ENCODE measurements around the gene CACNG5.

CACNG5 gene

GRCh38 chr17:66860204-66860603 is 25.3 kb downstream of the CACNG5 start:
- Histone ChIP-seq H3K9ac (ENCODE audit: low read length in 5 of 5) (no peak overlapping the region), H3K4me1 (ENCODE audit: control insufficient read depth in 5 of 5, insufficient read depth in 5 of 5, low read length in 5 of 5) (no peaks in the 10 kb centered on the region), H3K9me3 (ENCODE audit: control insufficient read depth in 5 of 5, low read length in 5 of 5) (peaks cover 2 to 11% (median 5%) of the 10 kb centered on the region in 5 donors), H3K27ac (ENCODE audit: low read depth, low read length) (no peak overlapping the region), H3K4me3 (ENCODE audit: low read depth in 1 of 5, low read length in 5 of 5) (no peak overlapping the region), H3K36me3 (ENCODE audit: control insufficient read depth in 5 of 5, insufficient read depth in 5 of 5, low read length in 5 of 5) (no peaks in the 10 kb centered on the region), H3K27me3 (ENCODE audit: control insufficient read depth in 5 of 5, insufficient read depth in 4 of 5, low read length in 5 of 5) (no peaks in the 10 kb centered on the region)

GRCh38 chr17:66863820-66864219 is 28.9 kb downstream of the CACNG5 start:
- no peak overlapping the region for H3K4me3 ChIP-seq (ENCODE audit: low read depth in 1 of 5, low read length in 5 of 5)
- no peak overlapping the region for H3K9ac ChIP-seq (ENCODE audit: low read length in 5 of 5)
- H3K4me1 ChIP-seq (ENCODE audit: control insufficient read depth in 5 of 5, insufficient read depth in 5 of 5, low read length in 5 of 5): no peaks in the 10 kb centered on the region
- H3K27ac ChIP-seq (ENCODE audit: low read depth, low read length): no peak overlapping the region
- H3K27me3 ChIP-seq (ENCODE audit: control insufficient read depth in 5 of 5, insufficient read depth in 4 of 5, low read length in 5 of 5): peaks cover 0 to 6% (median 2%) of the 10 kb centered on the region in 5 donors
- peaks cover 4 to 20% (median 8%) of the 10 kb centered on the region in 5 donors for H3K9me3 ChIP-seq (ENCODE audit: control insufficient read depth in 5 of 5, low read length in 5 of 5)
- H3K36me3 ChIP-seq (ENCODE audit: control insufficient read depth in 5 of 5, insufficient read depth in 5 of 5, low read length in 5 of 5): no peaks in the 10 kb centered on the region

- Histone ChIP-seq H3K9me3 (ENCODE audit: control insufficient read depth in 5 of 5, low read length in 5 of 5) (peaks cover 4 to 20% (median 10%) of the 10 kb centered on the region in 5 donors), H3K9ac (ENCODE audit: low read length in 5 of 5) (no peak overlapping the region), H3K4me1 (ENCODE audit: control insufficient read depth in 5 of 5, insufficient read depth in 5 of 5, low read length in 5 of 5) (no peaks in the 10 kb centered on the region), H3K4me3 (ENCODE audit: low read depth in 1 of 5, low read length in 5 of 5) (no peak overlapping the region), H3K36me3 (ENCODE audit: control insufficient read depth in 5 of 5, insufficient read depth in 5 of 5, low read length in 5 of 5) (no peaks in the 10 kb centered on the region), H3K27me3 (ENCODE audit: control insufficient read depth in 5 of 5, insufficient read depth in 4 of 5, low read length in 5 of 5) (peaks cover 0 to 6% (median 2%) of the 10 kb centered on the region in 5 donors), H3K27ac (ENCODE audit: low read depth, low read length) (no peak overlapping the region)
Measured at GRCh38 chr17:66865151-66865550, 30.2 kb downstream of the CACNG5 start.

GRCh38 chr17:66873962-66874361 is 39.0 kb downstream of the CACNG5 start:
- Histone ChIP-seq H3K9ac (ENCODE audit: low read length in 5 of 5) (no peak overlapping the region), H3K36me3 (ENCODE audit: control insufficient read depth in 5 of 5, insufficient read depth in 5 of 5, low read length in 5 of 5) (no peaks in the 10 kb centered on the region), H3K4me1 (ENCODE audit: control insufficient read depth in 5 of 5, insufficient read depth in 5 of 5, low read length in 5 of 5) (no peaks in the 10 kb centered on the region), H3K27ac (ENCODE audit: low read depth, low read length) (no peak overlapping the region), H3K4me3 (ENCODE audit: low read depth in 1 of 5, low read length in 5 of 5) (no peak overlapping the region), H3K9me3 (ENCODE audit: control insufficient read depth in 5 of 5, low read length in 5 of 5) (peaks cover 0 to 7% (median 7%) of the 10 kb centered on the region in 5 donors), H3K27me3 (ENCODE audit: control insufficient read depth in 5 of 5, insufficient read depth in 4 of 5, low read length in 5 of 5) (peaks cover 3 to 6% (median 5%) of the 10 kb centered on the region in 5 donors)

GRCh38 chr17:66884931-66885330 is 50.0 kb downstream of the CACNG5 start:
- Histone ChIP-seq H3K4me3 (ENCODE audit: low read depth in 1 of 5, low read length in 5 of 5) (no peak overlapping the region), H3K4me1 (ENCODE audit: control insufficient read depth in 5 of 5, insufficient read depth in 5 of 5, low read length in 5 of 5) (no peaks in the 10 kb centered on the region), H3K27ac (ENCODE audit: low read depth, low read length) (no peak overlapping the region), H3K36me3 (ENCODE audit: control insufficient read depth in 5 of 5, insufficient read depth in 5 of 5, low read length in 5 of 5) (no peaks in the 10 kb centered on the region), H3K9me3 (ENCODE audit: control insufficient read depth in 5 of 5, low read length in 5 of 5) (peaks cover 1 to 5% (median 4%) of the 10 kb centered on the region in 5 donors), H3K27me3 (ENCODE audit: control insufficient read depth in 5 of 5, insufficient read depth in 4 of 5, low read length in 5 of 5) (peaks cover 0 to under 1% (median 0%) of the 10 kb centered on the region in 5 donors), H3K9ac (ENCODE audit: low read length in 5 of 5) (no peak overlapping the region)

- Histone ChIP-seq H3K27ac (ENCODE audit: low read depth, low read length) (no peak overlapping the region), H3K9me3 (ENCODE audit: control insufficient read depth in 5 of 5, low read length in 5 of 5) (peaks cover 0 to under 1% (median 0%) of the 10 kb centered on the region in 5 donors), H3K4me1 (ENCODE audit: control insufficient read depth in 5 of 5, insufficient read depth in 5 of 5, low read length in 5 of 5) (no peaks in the 10 kb centered on the region), H3K27me3 (ENCODE audit: control insufficient read depth in 5 of 5, insufficient read depth in 4 of 5, low read length in 5 of 5) (peaks cover 0 to 2% (median 0%) of the 10 kb centered on the region in 5 donors), H3K9ac (ENCODE audit: low read length in 5 of 5) (no peak overlapping the region), H3K4me3 (ENCODE audit: low read depth in 1 of 5, low read length in 5 of 5) (no peak overlapping the region), H3K36me3 (ENCODE audit: control insufficient read depth in 5 of 5, insufficient read depth in 5 of 5, low read length in 5 of 5) (no peaks in the 10 kb centered on the region)
Measured at GRCh38 chr17:66885417-66885816, 50.5 kb downstream of the CACNG5 start.

- no peak overlapping the region for H3K4me3 ChIP-seq (ENCODE audit: low read depth in 1 of 5, low read length in 5 of 5)
- no peak overlapping the region for H3K9ac ChIP-seq (ENCODE audit: low read length in 5 of 5)
- H3K9me3 ChIP-seq (ENCODE audit: control insufficient read depth in 5 of 5, low read length in 5 of 5): no peaks in the 10 kb centered on the region
- H3K27me3 ChIP-seq (ENCODE audit: control insufficient read depth in 5 of 5, insufficient read depth in 4 of 5, low read length in 5 of 5): peaks cover 0 to 3% (median 0%) of the 10 kb centered on the region in 5 donors
- peaks cover 0 to 4% (median 0%) of the 10 kb centered on the region in 5 donors for H3K4me1 ChIP-seq (ENCODE audit: control insufficient read depth in 5 of 5, insufficient read depth in 5 of 5, low read length in 5 of 5)
- no peaks in the 10 kb centered on the region for H3K36me3 ChIP-seq (ENCODE audit: control insufficient read depth in 5 of 5, insufficient read depth in 5 of 5, low read length in 5 of 5)
- no peak overlapping the region for H3K27ac ChIP-seq (ENCODE audit: low read depth, low read length)
Measured at GRCh38 chr17:66889480-66890230, 54.7 kb downstream of the CACNG5 start.

GRCh38 chr17:66892246-66892645 is 57.3 kb downstream of the CACNG5 start:
- Histone ChIP-seq H3K9me3 (ENCODE audit: control insufficient read depth in 5 of 5, low read length in 5 of 5) (no peaks in the 10 kb centered on the region), H3K4me1 (ENCODE audit: control insufficient read depth in 5 of 5, insufficient read depth in 5 of 5, low read length in 5 of 5) (peaks cover 0 to 4% (median 0%) of the 10 kb centered on the region in 5 donors), H3K27ac (ENCODE audit: low read depth, low read length) (no peak overlapping the region), H3K9ac (ENCODE audit: low read length in 5 of 5) (no peak overlapping the region), H3K36me3 (ENCODE audit: control insufficient read depth in 5 of 5, insufficient read depth in 5 of 5, low read length in 5 of 5) (no peaks in the 10 kb centered on the region), H3K27me3 (ENCODE audit: control insufficient read depth in 5 of 5, insufficient read depth in 4 of 5, low read length in 5 of 5) (peaks cover 0 to 12% (median 0%) of the 10 kb centered on the region in 5 donors), H3K4me3 (ENCODE audit: low read depth in 1 of 5, low read length in 5 of 5) (no peak overlapping the region)

- Histone ChIP-seq H3K27me3 (ENCODE audit: control insufficient read depth in 5 of 5, insufficient read depth in 4 of 5, low read length in 5 of 5) (peaks cover 3 to 12% (median 7%) of the 10 kb centered on the region in 5 donors), H3K36me3 (ENCODE audit: control insufficient read depth in 5 of 5, insufficient read depth in 5 of 5, low read length in 5 of 5) (no peaks in the 10 kb centered on the region), H3K4me1 (ENCODE audit: control insufficient read depth in 5 of 5, insufficient read depth in 5 of 5, low read length in 5 of 5) (peaks cover 0 to 4% (median 0%) of the 10 kb centered on the region in 5 donors), H3K9me3 (ENCODE audit: control insufficient read depth in 5 of 5, low read length in 5 of 5) (no peaks in the 10 kb centered on the region), H3K9ac (ENCODE audit: low read length in 5 of 5) (no peak overlapping the region), H3K27ac (ENCODE audit: low read depth, low read length) (no peak overlapping the region), H3K4me3 (ENCODE audit: low read depth in 1 of 5, low read length in 5 of 5) (no peak overlapping the region)
Measured at GRCh38 chr17:66893382-66893781, 58.5 kb downstream of the CACNG5 start.

- no peak overlapping the region for H3K9ac ChIP-seq (ENCODE audit: low read length in 5 of 5)
- no peaks in the 10 kb centered on the region for H3K36me3 ChIP-seq (ENCODE audit: control insufficient read depth in 5 of 5, insufficient read depth in 5 of 5, low read length in 5 of 5)
- no peaks in the 10 kb centered on the region for H3K9me3 ChIP-seq (ENCODE audit: control insufficient read depth in 5 of 5, low read length in 5 of 5)
- H3K27ac ChIP-seq (ENCODE audit: low read depth, low read length): no peak overlapping the region
- H3K27me3 ChIP-seq (ENCODE audit: control insufficient read depth in 5 of 5, insufficient read depth in 4 of 5, low read length in 5 of 5): peaks cover 3 to 12% (median 9%) of the 10 kb centered on the region in 5 donors
- H3K4me3 ChIP-seq (ENCODE audit: low read depth in 1 of 5, low read length in 5 of 5): no peak overlapping the region
- peaks cover 0 to 4% (median 0%) of the 10 kb centered on the region in 5 donors for H3K4me1 ChIP-seq (ENCODE audit: control insufficient read depth in 5 of 5, insufficient read depth in 5 of 5, low read length in 5 of 5)
Measured at GRCh38 chr17:66893863-66894262, 58.9 kb downstream of the CACNG5 start.
